HG03025 (cell line): Measurements from ENCODE around the gene ALK.

ENCODE experiments used
- ATAC-seq: cut with Tn5 transposase; IDR thresholded peaks from one replicate; pipeline ENCODE4 v1.9.1; 2021; ENCODE audit warnings: mild to moderate bottlenecking, moderate library complexity; ENCODE audit not compliant: unreplicated experiment, low FRiP score

ALK gene

GRCh38 chr2:29910465-29910864, 10.9 kb downstream of the ALK start:
- ATAC-seq: no peak

GRCh38 chr2:29902356-29902755, 19.0 kb downstream of the ALK start:
- no peak for ATAC-seq

DNA sequence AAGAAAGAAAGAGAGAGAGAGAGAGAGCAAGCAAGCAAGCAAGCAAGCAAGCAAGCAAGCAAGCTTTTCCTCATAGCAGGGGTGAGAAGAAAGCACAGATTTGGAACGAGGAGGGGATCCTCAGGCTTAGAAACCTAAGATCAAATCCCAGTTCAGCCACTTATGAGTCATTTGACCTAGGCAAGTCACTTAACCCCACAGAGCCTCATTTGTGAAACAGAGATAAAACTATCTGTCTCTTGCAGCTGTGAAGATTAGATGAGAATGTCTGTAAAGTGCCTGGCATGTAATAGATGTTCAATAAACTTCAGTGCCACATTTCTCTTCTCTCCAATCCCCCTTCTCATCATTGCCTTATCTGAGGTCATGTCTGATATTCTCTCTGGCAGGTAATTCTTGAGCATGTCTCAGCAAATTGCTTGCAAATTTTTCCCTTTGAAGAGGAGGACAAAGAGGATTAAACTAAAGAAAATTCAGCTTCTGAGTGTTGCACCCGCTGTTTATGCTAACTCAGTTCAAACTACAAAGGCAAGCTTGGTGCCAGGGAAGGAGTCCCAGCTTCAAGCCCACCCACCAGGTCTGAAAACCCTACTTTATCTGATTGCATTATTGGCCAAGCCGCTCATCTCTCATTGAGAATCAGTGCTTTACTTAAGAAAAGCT, 20.3 kb downstream of the ALK start:
- ATAC-seq: no peak

DNA sequence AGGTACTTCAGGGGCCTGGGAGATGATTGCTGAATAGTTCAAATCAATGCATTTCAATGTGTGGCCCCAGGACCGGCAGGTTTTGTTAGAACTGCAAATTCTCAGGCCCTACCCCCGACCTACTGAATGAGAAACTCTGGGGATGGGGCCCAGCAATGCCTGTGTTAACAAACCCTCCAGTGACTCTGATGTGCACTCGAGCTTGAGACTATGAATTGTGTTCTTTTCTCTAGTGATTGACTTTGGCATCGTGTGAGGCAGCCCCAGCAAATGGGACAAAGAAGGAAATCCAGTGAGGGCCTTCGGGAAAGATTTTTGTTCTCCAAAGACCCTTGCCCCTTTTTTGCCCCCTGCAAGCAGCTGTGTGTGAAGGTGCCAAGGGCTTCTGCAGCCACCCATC, 22.4 kb downstream of the ALK start:
- no peak for ATAC-seq

- no peak for ATAC-seq
Measured at GRCh38 chr2:29894822-29895614, 26.4 kb downstream of the ALK start.

GRCh38 chr2:29892585-29893259, 28.7 kb downstream of the ALK start:
- ATAC-seq: no peak

- no peak for ATAC-seq
Measured at GRCh38 chr2:29881089-29881730, 40.2 kb downstream of the ALK start.

DNA sequence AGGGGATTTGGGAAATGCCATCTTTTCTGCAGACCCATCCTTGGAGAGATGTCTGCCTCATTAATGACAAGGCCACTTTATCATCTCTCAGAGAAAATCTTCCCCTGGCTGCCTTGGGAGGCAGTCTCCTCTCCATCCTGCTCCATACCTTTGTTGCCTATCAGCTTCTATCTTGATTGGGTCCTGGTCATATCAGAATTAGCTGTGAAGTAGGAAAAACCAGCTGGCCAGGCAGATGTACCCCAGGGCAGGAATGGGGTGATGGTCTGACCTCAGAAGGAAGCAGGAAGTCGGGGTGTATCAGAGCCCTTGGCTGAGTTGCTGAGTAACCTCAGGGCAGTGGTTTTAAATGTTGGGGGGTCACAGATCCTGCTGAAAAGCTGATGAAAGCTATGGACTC, 41.3 kb downstream of the ALK start:
- no peak for ATAC-seq

DNA sequence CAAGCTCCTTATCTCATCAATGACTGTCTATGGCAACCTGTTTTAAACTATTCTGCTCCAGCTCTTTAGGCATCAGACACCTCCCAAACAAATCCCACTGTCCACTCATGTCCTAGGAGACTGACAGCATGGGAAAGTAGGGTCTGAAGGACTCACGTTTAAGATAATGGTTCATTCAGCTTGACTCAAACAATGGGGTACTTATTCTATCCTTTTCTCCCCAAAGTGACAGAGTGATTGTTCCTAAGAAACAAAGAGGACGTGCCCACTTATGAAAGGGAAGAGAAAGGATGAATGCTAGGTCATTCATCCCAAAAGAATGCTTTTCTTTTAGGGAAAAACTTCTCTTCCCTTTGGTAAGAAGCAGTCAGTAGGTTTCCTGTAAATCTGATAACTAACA, 41.9 kb downstream of the ALK start:
- no peak for ATAC-seq

DNA sequence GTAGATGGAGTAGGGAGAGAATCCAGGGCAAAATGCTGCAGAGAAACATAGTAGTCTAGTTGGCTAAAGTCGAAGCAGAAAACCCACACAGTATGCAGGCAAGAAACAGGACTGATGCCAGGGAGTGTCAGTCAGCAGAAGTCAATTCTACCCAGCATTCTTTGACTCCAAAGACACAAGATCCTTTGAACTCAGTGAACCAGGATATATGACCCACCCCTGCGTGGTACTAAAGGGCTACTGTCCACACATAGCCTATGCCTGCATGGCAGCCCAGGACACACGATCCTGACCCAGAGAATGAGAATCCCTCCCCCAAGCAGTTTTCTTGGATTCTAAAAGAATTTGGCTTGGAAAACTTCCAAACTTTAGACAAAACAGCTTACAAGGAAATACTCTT, 42.5 kb downstream of the ALK start:
- ATAC-seq: no peak

- ATAC-seq: no peak
Measured at GRCh38 chr2:29876374-29876773, 45.0 kb downstream of the ALK start.

DNA sequence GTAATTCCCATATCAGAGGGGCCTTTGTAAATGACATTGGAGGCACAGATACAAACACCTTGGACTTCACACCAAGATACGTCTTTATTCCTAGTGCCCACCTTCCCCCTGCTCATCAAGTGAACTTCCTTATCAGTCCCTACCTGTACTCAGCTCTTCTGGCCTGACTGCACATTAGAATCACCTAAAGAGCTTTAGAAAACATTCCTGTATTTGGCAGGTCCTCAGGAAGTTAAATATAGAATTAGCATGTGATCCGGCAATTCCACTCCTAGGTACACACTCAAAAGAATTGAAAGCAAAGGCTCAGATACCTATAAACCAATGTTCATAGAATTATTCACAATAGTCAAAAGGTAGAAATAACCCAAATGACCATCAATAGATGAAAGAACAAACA, 46.6 kb downstream of the ALK start:
- ATAC-seq: no peak

DNA sequence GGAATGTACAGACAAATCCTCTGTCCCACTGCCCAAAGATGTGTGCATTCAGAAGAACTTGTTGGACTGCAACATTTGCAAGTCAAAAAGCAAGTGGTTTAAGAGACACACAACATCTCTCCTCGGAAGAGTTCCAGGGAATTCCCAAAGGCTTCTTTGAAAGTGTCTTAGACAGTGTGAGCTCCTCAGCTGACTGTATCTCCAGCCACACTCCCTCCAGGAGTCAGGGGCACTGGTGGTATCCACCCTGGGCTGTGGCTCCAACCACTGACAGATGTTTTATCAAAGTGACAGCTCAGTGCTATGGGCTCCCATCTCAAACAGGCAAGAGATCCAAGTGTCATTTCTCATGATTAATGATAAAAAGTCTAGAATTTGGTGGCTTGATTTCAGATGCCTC, 48.5 kb downstream of the ALK start:
- no peak for ATAC-seq

- ATAC-seq: no peak
Measured at GRCh38 chr2:29871541-29871940, 49.8 kb downstream of the ALK start.

DNA sequence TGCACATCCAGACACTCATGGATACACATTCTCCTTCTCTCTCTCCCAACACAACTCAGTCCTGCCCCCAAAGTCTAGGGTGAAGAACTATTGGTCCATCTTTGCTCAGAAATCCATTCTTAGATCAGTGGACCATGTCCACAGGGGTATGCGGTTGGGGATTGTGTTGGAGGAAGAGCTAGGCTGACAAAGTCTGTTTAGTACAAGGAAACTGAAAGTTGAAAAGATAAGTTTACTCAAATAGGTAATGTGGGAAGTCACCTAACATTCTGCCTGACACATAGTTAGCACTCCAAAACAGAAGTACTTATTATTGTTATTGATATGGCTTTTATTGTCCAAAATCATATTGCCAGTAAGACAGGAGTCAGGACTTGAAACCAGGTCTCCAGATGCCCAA, 55.9 kb downstream of the ALK start:
- no peak for ATAC-seq

DNA sequence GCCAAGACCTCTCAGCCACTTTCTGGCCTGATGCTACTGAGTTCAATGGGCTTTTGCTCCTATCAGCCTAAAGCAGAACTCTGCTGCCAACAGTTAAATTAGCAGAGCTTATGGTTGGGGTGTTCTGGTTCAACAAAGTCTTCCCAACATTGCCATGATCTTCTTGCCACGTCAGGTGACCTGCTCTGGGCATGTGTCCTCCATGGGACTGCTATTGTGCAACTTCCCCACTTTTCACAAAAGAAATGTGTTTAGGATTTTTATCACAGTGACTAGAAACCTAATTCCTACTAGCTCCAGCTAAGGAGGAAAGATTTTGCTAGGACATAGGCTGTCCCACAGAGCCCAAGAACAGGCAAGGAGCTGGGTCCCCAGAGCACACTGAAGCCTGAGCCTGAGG, 56.4 kb downstream of the ALK start:
- no peak for ATAC-seq

DNA sequence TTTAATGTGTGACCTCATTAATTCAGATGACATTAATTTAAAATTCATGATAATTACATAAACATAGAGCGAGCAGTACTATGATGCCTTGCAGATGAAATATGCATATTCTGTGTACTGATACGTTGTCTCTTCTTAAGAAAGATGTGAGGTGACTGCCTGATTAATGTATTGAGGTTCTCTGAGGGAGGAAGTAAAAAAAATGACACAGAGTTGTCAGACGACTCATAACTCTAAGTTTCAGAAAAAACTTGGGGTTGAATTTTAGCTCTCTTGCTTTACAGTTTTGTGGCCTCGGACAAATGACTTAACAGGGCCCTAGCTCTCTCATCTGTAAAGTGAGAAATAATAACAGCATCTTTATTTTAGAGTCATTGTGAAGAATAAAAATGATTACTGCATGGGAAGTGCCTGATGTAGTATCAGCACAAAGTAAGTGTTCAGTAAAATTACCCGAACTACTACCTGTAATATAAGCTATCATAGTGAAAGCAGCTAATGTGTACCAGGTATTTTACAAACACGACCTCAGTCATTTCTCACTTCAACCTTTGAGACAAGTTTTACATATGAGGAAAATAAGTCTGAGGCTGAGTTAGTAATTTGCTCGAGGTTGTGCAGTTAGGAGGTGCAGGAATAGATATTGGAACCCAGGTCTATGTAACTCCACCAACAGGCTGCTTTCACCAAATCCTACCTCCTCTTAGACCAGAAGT, 65.3 kb downstream of the ALK start:
- ATAC-seq: no peak

DNA sequence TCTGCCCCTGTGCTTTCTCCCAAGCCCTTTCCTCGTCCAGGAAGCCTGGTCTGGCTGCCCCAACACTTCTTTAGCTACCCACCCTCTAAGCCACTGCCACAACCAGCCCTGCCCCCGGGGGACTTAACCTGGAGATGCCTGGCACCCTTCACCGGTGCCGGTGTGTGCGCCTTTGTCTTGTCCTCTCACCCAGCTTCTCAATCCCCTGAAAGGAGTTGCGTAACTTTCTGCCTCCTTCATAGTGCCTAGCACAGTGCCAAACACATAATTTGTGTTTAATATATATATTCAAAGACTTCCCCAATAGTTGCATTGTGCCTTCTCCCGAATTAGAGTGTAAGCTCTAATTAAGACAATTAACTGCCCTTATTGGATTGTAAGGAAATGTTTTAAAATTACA, 70.6 kb downstream of the ALK start:
- ATAC-seq: no peak

- no peak for ATAC-seq
Measured at GRCh38 chr2:29848566-29849310, 72.6 kb downstream of the ALK start.

DNA sequence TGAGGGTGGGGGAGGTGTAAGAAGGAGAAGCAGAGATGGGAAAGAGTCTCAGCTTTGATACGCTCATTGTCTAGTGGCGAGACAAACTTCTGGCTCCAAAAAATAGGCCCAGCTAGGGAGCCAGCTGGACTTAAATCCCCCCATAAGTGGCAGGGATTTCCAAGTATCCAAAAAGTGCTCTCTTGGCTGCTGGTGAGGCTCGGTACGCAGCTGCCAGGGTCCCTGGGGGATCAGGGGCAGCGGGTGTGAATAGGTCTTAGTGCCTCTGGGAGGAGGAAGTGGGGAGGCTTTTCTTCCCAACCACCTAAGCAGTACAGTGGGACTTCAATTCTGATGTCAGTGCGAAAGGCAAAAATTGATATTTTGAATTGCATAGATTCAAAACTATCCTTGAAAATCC, 73.5 kb downstream of the ALK start:
- ATAC-seq: no peak
